ENCODE data around the gene FOXL2. TPM values are rescaled to one million over a fixed set of nuclear protein-coding genes. Genes with fewer than 3 reads are reported as not detected.

The FOXL2 gene
- total and polyA plus RNA-seq, 10 of the 15 experiments (the other 5 are each of a cell fraction or from before 2014, with no cell fraction given), result not detected

- 0 out of 2 replicates have a peak, but pooled peaks have one; percentile 73 for TF ChIP-seq EZH2 (IDR thresholded peaks at IDR 0.05; ENCODE audit: borderline replicate concordance, control insufficient read depth, low read depth, low read length)
- no peak for TF ChIP-seq YBX1 (IDR thresholded peaks at IDR 0.05)
- no peak for TF ChIP-seq USF2 (IDR thresholded peaks at IDR 0.05; ENCODE audit: borderline replicate concordance, low read depth, low read length)
- TF ChIP-seq POLR2A (IDR thresholded peaks at IDR 0.05; ENCODE audit: low read depth, low read length), result no peak
- no peak for TF ChIP-seq FOXM1 (IDR thresholded peaks at IDR 0.05; ENCODE audit: low read depth, low read length)
- BruUV-seq (replicated peaks), result no TSS peak
- FAIRE-seq (no peak), ATAC-seq (no peak), DNase-seq (ENCODE audit: low read depth, low spot score) (no peak)
- H3K79me2 ChIP-seq (ENCODE audit: control insufficient read depth, insufficient read depth, low read length), result no peaks in the 10 kb centered on the region
- H3K36me3 ChIP-seq (ENCODE audit: control insufficient read depth in 2 of 2, insufficient read depth in 2 of 2, low read length in 1 of 2), result no peaks in the 10 kb centered on the region
- no peak overlapping the region for H3K27ac ChIP-seq (ENCODE audit: control insufficient read depth, insufficient read depth)
- WGBS (ENCODE audit: insufficient coverage, insufficient replicate concordance, low lambda C conversion rate, missing lambda C conversion rate), result 39% methylated on average over 29 of the region's 29 CpGs
- no peaks in the 10 kb centered on the region for H4K20me1 ChIP-seq (ENCODE audit: control insufficient read depth, insufficient read depth)
- no peaks in the 10 kb centered on the region for H3K4me1 ChIP-seq (ENCODE audit: control insufficient read depth, insufficient read depth, low read length)
- ChIA-PET CTCF (no interaction called here), RAD21 (ENCODE audit: unreplicated experiment) (no interaction called here), SMC1A (ENCODE audit: uncharacterized antibody, unreplicated experiment) (no interaction called here), POLR2A (no interaction called here)
- peaks cover 27 to 52% of the 10 kb centered on the region in 2 experiments for H3K27me3 ChIP-seq (replicated peaks in 1 of 2; ENCODE audit: control insufficient read depth in 2 of 2, insufficient read depth in 2 of 2, low read length in 1 of 2)
- intact Hi-C loops (cut with micrococcal nuclease; ENCODE audit: unreplicated experiment) (no loop called here), in situ Hi-C loops (cut with MboI) (loop anchor here (5.0 to 25.0 kb wide), 3 partner anchors 377 to 1175 kb away; partner anchors contain the start of gene SOX14)
- no peak overlapping the region for H3K9ac ChIP-seq (ENCODE audit: control insufficient read depth, insufficient read depth, low read length)
- H3K4me2 ChIP-seq (ENCODE audit: control insufficient read depth, insufficient read depth), result no peak overlapping the region
- no peaks in the 10 kb centered on the region; the same call in 2 of the 3 replicates for H3K9me3 ChIP-seq (replicated peaks; ENCODE audit: control insufficient read depth, insufficient read depth, low read length)
- H3K4me3 ChIP-seq, result no peak overlapping the region
- no peak overlapping the region for H2AFZ ChIP-seq (ENCODE audit: control insufficient read depth, low read depth, low read length)
Observed at GRCh38 chr3:138937690-138938055, 9.3 kb downstream of the FOXL2 start.
